Large intestine (tissue), 3 donors: ENCODE data around the gene CDK11A. TPM values are rescaled to one million over a fixed set of nuclear protein-coding genes. Genes with fewer than 3 reads are reported as not detected.
"Not testable (repeated sequence)": the region's sequence is repeated elsewhere in the genome, so short reads cannot be mapped to it uniquely, and the experiment has no call there.

Source experiments
- DNase-seq, 2 donors: peaks; one replicate each; pipeline versions ENCODE4 v3.0.0 to v3.0.0-alpha.2; 2013
- H3K27ac ChIP-seq: one replicate; pipeline ENCODE4 v1.5.1; 2013; ENCODE audit warnings: low read length
- H3K27me3 ChIP-seq: 2 replicates; pipeline ENCODE4 v1.6.1; 2013; ENCODE audit warnings: low read length; ENCODE audit not compliant: control insufficient read depth, insufficient read depth
- H3K36me3 ChIP-seq: 2 replicates; pipeline ENCODE4 v1.6.1; 2013; ENCODE audit warnings: low read length; ENCODE audit not compliant: control insufficient read depth, insufficient read depth
- H3K4me1 ChIP-seq: one replicate; pipeline ENCODE4 v1.6.1; 2013; ENCODE audit warnings: low read length; ENCODE audit not compliant: control insufficient read depth, insufficient read depth
- H3K4me3 ChIP-seq: one replicate; pipeline ENCODE4 v1.5.1; 2013; ENCODE audit warnings: low read length
- H3K9me3 ChIP-seq: one replicate; pipeline ENCODE4 v1.6.1; 2013; ENCODE audit warnings: mild to moderate bottlenecking, low read depth, low read length, moderate library complexity; ENCODE audit not compliant: control insufficient read depth
- WGBS: methylation state at CpG from one replicate; pipeline ENCODE4 v1.1.5; 2013; ENCODE audit warnings: low lambda C conversion rate; ENCODE audit not compliant: insufficient coverage; 5-methylcytosine and 5-hydroxymethylcytosine counted together
- polyA plus RNA-seq: library from polyadenylated mRNA; unstranded; fragments of 120-200 nt; gene quantifications from one replicate; pipeline ENCODE4 v1.2.1, GENCODE V29; 2013

The CDK11A gene
- polyA plus RNA-seq, 1 donor = 21.1 TPM

- WGBS = no CpG with 5 or more reads among the region's 11 CpGs
- Histone ChIP-seq H3K27me3 (no peaks in the 10 kb centered on the region), H3K4me1 (peaks cover 35% of the 10 kb centered on the region)
Measured at GRCh38 chr1:1680912-1681273, 43.3 kb downstream of the CDK11A start.

GRCh38 chr1:1680031-1680911 lies 43.9 kb downstream of the CDK11A start:
- no peaks in the 10 kb centered on the region for H3K9me3 ChIP-seq
- H3K27ac ChIP-seq = peak overlapping the region; percentile 43
- peaks cover 35% of the 10 kb centered on the region for H3K4me1 ChIP-seq
- WGBS = no CpG with 5 or more reads among the region's 32 CpGs
- H3K36me3 ChIP-seq = peaks cover under 1% of the 10 kb centered on the region
- no peak overlapping the region for H3K4me3 ChIP-seq
- no peaks in the 10 kb centered on the region for H3K27me3 ChIP-seq
- DNase-seq = no peak

More at GRCh38 chr1:1680912-1681273, 43.3 kb downstream of the CDK11A start:
- peak; percentile 38 to 61 for DNase-seq
- Histone ChIP-seq H3K9me3 (no peaks in the 10 kb centered on the region), H3K27ac (peak overlapping the region; percentile 43), H3K4me3 (no peak overlapping the region), H3K36me3 (peaks cover 3% of the 10 kb centered on the region)

GRCh38 chr1:1678581-1679380 lies 45.4 kb downstream of the CDK11A start:
- Histone ChIP-seq H3K4me3 (peak overlapping the region; percentile 6), H3K36me3 (peaks cover 3% of the 10 kb centered on the region)
- WGBS = no CpG with 5 or more reads among the region's 24 CpGs

GRCh38 chr1:1677718-1678580 lies 46.2 kb downstream of the CDK11A start:
- H3K9me3 ChIP-seq = no peaks in the 10 kb centered on the region
- peaks cover 4% of the 10 kb centered on the region for H3K36me3 ChIP-seq
- H3K4me3 ChIP-seq = no peak overlapping the region
- DNase-seq = no peak
- peaks cover 22% of the 10 kb centered on the region for H3K4me1 ChIP-seq
- H3K27me3 ChIP-seq = no peaks in the 10 kb centered on the region
- peak overlapping the region; percentile 76 for H3K27ac ChIP-seq
- no CpG with 5 or more reads among the region's 39 CpGs for WGBS

More at GRCh38 chr1:1678581-1679380, 45.4 kb downstream of the CDK11A start:
- no peaks in the 10 kb centered on the region for H3K9me3 ChIP-seq
- peaks cover 29% of the 10 kb centered on the region for H3K4me1 ChIP-seq
- no peaks in the 10 kb centered on the region for H3K27me3 ChIP-seq
- peak overlapping the region; percentile 76 for H3K27ac ChIP-seq
- peak; percentile 94 for DNase-seq

DNA sequence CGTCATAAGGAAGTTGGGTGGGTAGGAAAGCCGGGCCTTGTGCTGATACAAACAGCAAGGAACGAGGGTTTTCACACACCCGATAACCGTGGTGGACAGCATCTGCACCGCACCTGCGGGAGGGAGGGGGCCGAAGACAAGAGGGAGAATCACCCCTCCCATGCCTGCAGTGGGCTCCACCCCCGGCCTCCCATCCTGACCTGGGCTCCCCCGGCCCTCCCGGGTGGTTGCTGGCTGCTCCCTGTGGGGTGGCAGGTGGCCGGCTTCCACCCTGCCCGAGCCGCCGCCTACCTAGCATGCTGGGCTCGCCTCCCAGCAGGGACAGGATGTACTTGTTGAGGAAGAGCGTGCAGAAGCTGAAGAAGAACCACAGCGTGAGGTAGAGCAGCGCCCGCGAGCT lies 48.1 kb downstream of the CDK11A start:
- Histone ChIP-seq H3K36me3 (peaks cover 22% of the 10 kb centered on the region), H3K4me1 (peaks cover 21% of the 10 kb centered on the region)
- H3K4me3 ChIP-seq, H3K27ac ChIP-seq, H3K9me3 ChIP-seq, H3K27me3 ChIP-seq, DNase-seq: not testable (repeated sequence)
- no CpG with 5 or more reads among the region's 21 CpGs for WGBS

GRCh38 chr1:1675218-1675617 lies 48.9 kb downstream of the CDK11A start:
- DNase-seq, H3K4me3 ChIP-seq, H3K9me3 ChIP-seq, H3K27ac ChIP-seq, H3K27me3 ChIP-seq: not testable (repeated sequence)
- H3K4me1 ChIP-seq = peaks cover 21% of the 10 kb centered on the region
- peaks cover 28% of the 10 kb centered on the region for H3K36me3 ChIP-seq
- WGBS = no CpG with 5 or more reads among the region's 18 CpGs

DNA sequence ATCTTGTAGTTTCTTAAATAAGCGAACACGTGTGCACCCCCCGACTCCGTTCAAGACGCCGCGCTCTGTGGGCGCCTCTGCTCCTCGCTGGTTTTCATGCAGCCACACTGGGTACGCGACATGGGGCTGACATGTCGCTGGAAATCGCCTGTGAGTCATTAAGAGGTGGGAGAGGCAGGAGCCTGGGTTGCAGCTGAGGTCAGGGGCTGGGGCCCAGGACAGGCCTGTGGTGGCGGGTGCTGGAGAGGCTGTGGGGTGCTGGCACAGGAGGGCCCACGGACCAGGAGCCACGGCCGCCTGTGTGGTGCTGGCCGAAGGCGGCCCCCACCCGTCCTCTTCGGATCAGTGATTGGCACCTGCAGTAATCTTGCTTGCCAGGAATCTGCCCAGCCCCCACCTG lies 49.4 kb downstream of the CDK11A start:
- not testable (repeated sequence) for H3K4me3 ChIP-seq, H3K27me3 ChIP-seq, H3K27ac ChIP-seq, H3K9me3 ChIP-seq, DNase-seq
- peaks cover 21% of the 10 kb centered on the region for H3K4me1 ChIP-seq
- H3K36me3 ChIP-seq = peaks cover 30% of the 10 kb centered on the region
- no CpG with 5 or more reads among the region's 21 CpGs for WGBS

GRCh38 chr1:1672181-1672965 lies 51.8 kb downstream of the CDK11A start:
- no peak for DNase-seq
- WGBS = no CpG with 5 or more reads among the region's 25 CpGs
- H3K4me1 ChIP-seq = peaks cover under 1% of the 10 kb centered on the region
- no peaks in the 10 kb centered on the region for H3K9me3 ChIP-seq
- no peaks in the 10 kb centered on the region for H3K27me3 ChIP-seq
- H3K4me3 ChIP-seq = no peak overlapping the region
- peaks cover 46% of the 10 kb centered on the region for H3K36me3 ChIP-seq
- no peak overlapping the region for H3K27ac ChIP-seq

DNA sequence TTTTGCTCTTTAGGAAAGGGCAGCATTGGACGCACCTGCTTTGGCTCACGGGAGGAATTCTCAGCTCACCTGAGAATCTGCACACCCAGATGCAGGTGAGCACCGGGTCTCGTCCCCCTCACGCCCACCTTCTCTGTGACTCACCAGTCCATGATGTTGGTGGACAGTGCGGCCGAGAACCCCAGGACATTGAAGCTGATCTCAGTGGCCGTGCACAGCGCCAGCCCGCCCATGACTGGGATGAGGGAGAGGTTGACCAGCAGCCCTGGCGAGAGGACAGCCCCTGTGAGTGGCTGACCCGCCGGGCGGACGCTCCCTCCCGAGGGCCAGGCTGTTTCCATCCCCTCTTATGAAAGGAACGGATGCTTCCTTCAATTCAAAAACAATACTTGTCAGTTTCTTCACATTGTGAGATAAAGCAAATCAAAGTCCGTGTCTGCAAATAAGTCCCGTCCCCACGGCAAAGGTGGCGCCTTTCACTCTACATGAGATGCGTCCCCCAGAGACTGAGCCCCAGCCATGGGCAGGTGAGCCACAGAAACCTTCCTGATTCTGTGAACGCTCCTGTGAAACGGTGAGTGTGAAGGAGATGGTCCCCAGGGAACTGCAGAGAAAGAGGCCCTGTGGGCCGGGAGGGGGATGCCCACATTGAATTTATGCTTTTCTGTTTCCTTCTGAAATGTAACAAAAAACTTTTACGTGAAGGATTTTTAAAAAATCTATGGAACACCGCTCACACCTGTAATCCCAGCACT lies 52.6 kb downstream of the CDK11A start:
- no peaks in the 10 kb centered on the region for H3K27me3 ChIP-seq
- 75% methylated on average over 4 of the region's 27 CpGs for WGBS
- H3K4me1 ChIP-seq = no peaks in the 10 kb centered on the region
- DNase-seq = no peak
- peaks cover 47% of the 10 kb centered on the region for H3K36me3 ChIP-seq
- no peaks in the 10 kb centered on the region for H3K9me3 ChIP-seq
- no peak overlapping the region for H3K27ac ChIP-seq
- H3K4me3 ChIP-seq = no peak overlapping the region
